Cardiac fibroblast (primary cell): Measurements from ENCODE around the gene CCNL1.

Source experiments
- DNase-seq, 2 donors: peaks; one replicate each; pipeline versions ENCODE4 v3.0.0 to v3.0.0-alpha.2; 2010; ENCODE audit warnings: low read depth in 2 of 2
- H3K4me3 ChIP-seq, 2 donors: replicated peaks in 1 of 2; 1 replicate in 1 of 2; 2 replicates in 1 of 2; pipeline ENCODE4 v1.5.1; 2011; ENCODE audit warnings: low read depth in 2 of 2, low read length in 2 of 2, mild to moderate bottlenecking in 2 of 2, moderate library complexity in 1 of 2
- CTCF ChIP-seq: IDR thresholded peaks from one replicate; pipeline ENCODE4 v1.5.1; 2011; ENCODE audit warnings: low read depth, mild to moderate bottlenecking, low read length, inconsistent platforms

CCNL1 gene

GRCh38 chr3:157117206-157117605, 42.7 kb downstream of the CCNL1 start:
- H3K4me3 ChIP-seq, result no peak overlapping the region
- TF ChIP-seq CTCF, result no peak
- no peak for DNase-seq

GRCh38 chr3:157116017-157116416, 43.9 kb downstream of the CCNL1 start:
- TF ChIP-seq CTCF, result no peak
- no peak for DNase-seq
- no peak overlapping the region for H3K4me3 ChIP-seq

- no peak for TF ChIP-seq CTCF
- peak; percentile 32 to 69 for DNase-seq
- no peak overlapping the region for H3K4me3 ChIP-seq
Measured at GRCh38 chr3:157115069-157116006, 44.6 kb downstream of the CCNL1 start.

- TF ChIP-seq CTCF, result no peak
- H3K4me3 ChIP-seq, result no peak overlapping the region
- DNase-seq, result no peak
Measured at GRCh38 chr3:157113832-157114505, 46.0 kb downstream of the CCNL1 start.

- DNase-seq, result no peak
- H3K4me3 ChIP-seq, result no peak overlapping the region
- TF ChIP-seq CTCF, result no peak
Measured at GRCh38 chr3:157112536-157112935, 47.4 kb downstream of the CCNL1 start.

GRCh38 chr3:157111518-157111917, 48.4 kb downstream of the CCNL1 start:
- DNase-seq, result peak in 1 of 2 donors; percentile 83
- no peak for TF ChIP-seq CTCF
- no peak overlapping the region for H3K4me3 ChIP-seq
